OCI-LY3 (cell line): ENCODE measurements around the gene WWTR1.

Experiments
- H2AFZ ChIP-seq: fragments of 200-600, 300-600 bp; shearing (Covaris generic); 2 replicates; pipeline ENCODE4 v1.6.0; 2014; ENCODE audit warnings: antibody characterized with exemption, low read depth, low read length
- H3K27ac ChIP-seq: fragments of 200-600, 300-600 bp; sonication (generic); 2 replicates; pipeline ENCODE4 v1.5.1; 2014; ENCODE audit warnings: mild to moderate bottlenecking, low read length, moderate library complexity, mixed read lengths
- H3K27me3 ChIP-seq: fragments of 200-600, 300-600 bp; sonication (generic); 2 replicates; pipeline ENCODE4 v1.6.1; 2014; ENCODE audit warnings: low read depth, low read length, mixed read lengths
- H3K36me3 ChIP-seq: fragments of 200-600, 300-600 bp; sonication (generic); replicated peaks from 2 replicates; pipeline ENCODE3; 2014; ENCODE audit warnings: low read depth, low read length, mixed read lengths
- H3K4me1 ChIP-seq: fragments of 300-600, 200-600 bp; sonication (generic); 2 replicates; pipeline ENCODE4 v1.6.1; 2014; ENCODE audit warnings: low read length, mixed read lengths
- H3K4me2 ChIP-seq: fragments of 200-600, 300-600 bp; sonication (generic); 2 replicates; pipeline ENCODE4 v1.6.1; 2014; ENCODE audit warnings: low read length, mixed read lengths
- H3K4me3 ChIP-seq: fragments of 300-600, 200-600 bp; sonication (generic); 2 replicates; pipeline ENCODE4 v1.5.1; 2014; ENCODE audit warnings: antibody characterized with exemption, mild to moderate bottlenecking, low read length, moderate library complexity
- H3K79me2 ChIP-seq: fragments of 300-600, 200-600 bp; shearing (Covaris generic); 2 replicates; pipeline ENCODE4 v1.6.1; 2014; ENCODE audit warnings: mild to moderate bottlenecking, low read length, mixed read lengths
- H3K9ac ChIP-seq: fragments of 300-600, 200-600 bp; shearing (Covaris generic); 2 replicates; pipeline ENCODE4 v1.6.0; 2014; ENCODE audit warnings: mild to moderate bottlenecking, low read length, moderate library complexity
- H3K9me3 ChIP-seq: fragments of 200-600, 300-600 bp; shearing (Covaris generic); 2 replicates; pipeline ENCODE4 v1.6.1; 2014; ENCODE audit warnings: low read length, mixed read lengths; ENCODE audit not compliant: insufficient read depth
- H4K20me1 ChIP-seq: fragments of 200-600, 300-600 bp; sonication (generic); 2 replicates; pipeline ENCODE4 v1.6.1; 2016; ENCODE audit warnings: low read length, mixed read lengths; ENCODE audit not compliant: insufficient read depth
- CTCF ChIP-seq: fragments of 200-600, 300-600 bp; sonication (generic); IDR thresholded peaks from 2 replicates; pipeline ENCODE4 v1.5.1; 2014; ENCODE audit warnings: antibody characterized with exemption, low read length, low read depth
- EZH2phosphoT487 ChIP-seq: fragments of 200-600 bp; shearing (Covaris generic); IDR thresholded peaks from 2 replicates; pipeline ENCODE4 v1.6.1; 2018; ENCODE audit warnings: antibody characterized with exemption, mixed run types, low read depth

Gene WWTR1

GRCh38 chr3:149702691-149703441 is 45.0 kb upstream of the WWTR1 start:
- no peak overlapping the region; the same call in 1 of the 2 replicates for H2AFZ ChIP-seq
- H4K20me1 ChIP-seq = no peaks in the 10 kb centered on the region
- H3K36me3 ChIP-seq = peaks cover 10% of the 10 kb centered on the region
- H3K79me2 ChIP-seq = no peaks in the 10 kb centered on the region
- TF ChIP-seq CTCF (no peak), EZH2phosphoT487 (no peak)
- H3K4me1 ChIP-seq = peaks cover 23% of the 10 kb centered on the region
- H3K9ac ChIP-seq = no peak overlapping the region
- H3K4me3 ChIP-seq = no peak overlapping the region
- H3K9me3 ChIP-seq = peaks cover 10% of the 10 kb centered on the region; the same call in 1 of the 2 replicates
- H3K27me3 ChIP-seq = no peaks in the 10 kb centered on the region
- H3K4me2 ChIP-seq = no peak overlapping the region
- H3K27ac ChIP-seq = no peak overlapping the region

DNA sequence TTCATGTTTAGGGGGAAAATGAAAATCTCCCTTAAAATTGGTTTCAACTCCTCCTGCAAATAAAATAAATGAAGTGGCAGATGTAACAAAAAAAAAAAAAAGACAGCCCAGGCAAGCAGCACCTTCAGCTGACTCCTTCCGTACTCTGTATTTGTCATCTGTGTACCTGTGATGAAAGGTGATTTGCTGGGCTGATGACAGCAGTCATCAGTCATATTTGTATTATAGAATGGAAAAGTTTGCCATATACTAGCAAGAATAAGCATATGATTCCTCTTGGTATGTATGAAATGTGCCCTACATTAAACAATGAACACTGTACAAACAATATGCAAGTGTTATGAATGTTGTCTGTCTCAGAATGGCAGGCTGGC is 44.1 kb upstream of the WWTR1 start:
- TF ChIP-seq CTCF (no peak), EZH2phosphoT487 (no peak)
- Histone ChIP-seq H3K4me2 (peak overlapping the region; percentile 81), H2AFZ (peak overlapping the region; percentile 84), H3K4me1 (peaks cover 23% of the 10 kb centered on the region), H3K79me2 (no peaks in the 10 kb centered on the region), H3K4me3 (peak overlapping the region; percentile 62), H3K27me3 (no peaks in the 10 kb centered on the region), H4K20me1 (no peaks in the 10 kb centered on the region), H3K9me3 (peaks cover 16% of the 10 kb centered on the region; the same call in 1 of the 2 replicates), H3K9ac (peak overlapping the region; percentile 50; the same call in 1 of the 2 replicates), H3K27ac (peak overlapping the region; percentile 59), H3K36me3 (peaks cover 14% of the 10 kb centered on the region)

GRCh38 chr3:149701206-149701976 is 43.6 kb upstream of the WWTR1 start:
- Histone ChIP-seq H3K4me3 (peak overlapping the region; percentile 62), H3K9ac (peak overlapping the region; percentile 50), H3K79me2 (no peaks in the 10 kb centered on the region), H3K4me2 (peak overlapping the region; percentile 81), H3K9me3 (peaks cover 22% of the 10 kb centered on the region; the same call in 1 of the 2 replicates), H3K27me3 (no peaks in the 10 kb centered on the region), H3K4me1 (peaks cover 23% of the 10 kb centered on the region), H3K27ac (peak overlapping the region; percentile 59), H2AFZ (peak overlapping the region; percentile 84), H4K20me1 (no peaks in the 10 kb centered on the region), H3K36me3 (peaks cover 14% of the 10 kb centered on the region)
- TF ChIP-seq EZH2phosphoT487 = no peak
- TF ChIP-seq CTCF = no peak

GRCh38 chr3:149688122-149688757 is 30.4 kb upstream of the WWTR1 start:
- H3K4me1 ChIP-seq = 0 out of 2 replicates have a peak, but pooled peaks cover 3% of the 10 kb centered on the region
- no peak overlapping the region for H3K4me2 ChIP-seq
- no peaks in the 10 kb centered on the region for H4K20me1 ChIP-seq
- no peaks in the 10 kb centered on the region for H3K9me3 ChIP-seq
- TF ChIP-seq EZH2phosphoT487 = no peak
- no peak for TF ChIP-seq CTCF
- no peak overlapping the region for H3K27ac ChIP-seq
- H3K9ac ChIP-seq = no peak overlapping the region
- no peak overlapping the region for H3K4me3 ChIP-seq
- H2AFZ ChIP-seq = no peak overlapping the region
- no peaks in the 10 kb centered on the region for H3K36me3 ChIP-seq
- no peaks in the 10 kb centered on the region for H3K27me3 ChIP-seq
- no peaks in the 10 kb centered on the region for H3K79me2 ChIP-seq
